Neural progenitor cell (in vitro differentiated cells): ENCODE data around the gene ZNF213. TPM values are rescaled to one million over a fixed set of nuclear protein-coding genes. Genes with fewer than 3 reads are reported as not detected.
A peak's percentile ranks its signal among the peaks of the same experiment; 100 is the strongest.

Experiments
- DNase-seq: peaks from one replicate; pipeline ENCODE4 v3.0.0-alpha.2; 2016; ENCODE audit warnings: low spot score
- H2AFZ ChIP-seq: fragments of 200-600 bp; sonication (generic); replicated peaks from 2 replicates; pipeline ENCODE4 v1.6.1; 2016; ENCODE audit warnings: antibody characterized with exemption
- H3F3A ChIP-seq: fragments of 200-600 bp; sonication (generic); 2 replicates; pipeline ENCODE4 v1.6.1; 2016; ENCODE audit warnings: antibody characterized with exemption, low read depth
- H3K27ac ChIP-seq: fragments of 200-600 bp; sonication (generic); 2 replicates; pipeline ENCODE4 v1.5.1; 2016; ENCODE audit warnings: mild to moderate bottlenecking
- H3K27me3 ChIP-seq: fragments of 200-600 bp; sonication (generic); 2 replicates; pipeline ENCODE4 v1.6.1; 2016; ENCODE audit warnings: mild to moderate bottlenecking, moderate library complexity
- H3K36me3 ChIP-seq: fragments of 200-600 bp; sonication (generic); 2 replicates; pipeline ENCODE4 v1.5.1; 2016
- H3K4me1 ChIP-seq: fragments of 200-600 bp; sonication (generic); 2 replicates; pipeline ENCODE4 v1.6.1; 2016; ENCODE audit warnings: mixed run types
- H3K4me2 ChIP-seq: fragments of 200-600 bp; sonication (generic); 2 replicates; pipeline ENCODE4 v1.6.1; 2016
- H3K4me3 ChIP-seq: fragments of 200-600 bp; sonication (generic); 2 replicates; pipeline ENCODE4 v1.5.1; 2016
- H3K79me2 ChIP-seq: fragments of 200-600 bp; sonication (generic); 2 replicates; pipeline ENCODE4 v1.6.1; 2016; ENCODE audit warnings: low read depth
- H3K9ac ChIP-seq: fragments of 200-600 bp; sonication (generic); 2 replicates; pipeline ENCODE4 v1.6.1; 2016
- H3K9me3 ChIP-seq: fragments of 200-600 bp; sonication (generic); 2 replicates; pipeline ENCODE4 v1.5.1; 2016; ENCODE audit warnings: low read depth
- H4K20me1 ChIP-seq: fragments of 200-600 bp; sonication (generic); 2 replicates; pipeline ENCODE4 v1.6.1; 2016; ENCODE audit warnings: low read depth
- H3K27ac Mint-ChIP-seq: 3 replicates; pipeline ENCODE4 v1.8.0; 2021; ENCODE audit warnings: mixed read lengths
- H3K27me3 Mint-ChIP-seq: 2 replicates; pipeline ENCODE4 v1.8.0; 2022; ENCODE audit warnings: low read depth, mild to moderate bottlenecking, inconsistent platforms, moderate library complexity, mixed read lengths; ENCODE audit not compliant: insufficient read depth
- H3K36me3 Mint-ChIP-seq: 3 replicates; pipeline ENCODE4 v1.8.0; 2021; ENCODE audit warnings: mixed read lengths
- H3K4me1 Mint-ChIP-seq: 3 replicates; pipeline ENCODE4 v1.8.0; 2021; ENCODE audit warnings: mixed read lengths
- H3K4me3 Mint-ChIP-seq: 3 replicates; pipeline ENCODE4 v1.8.0; 2021; ENCODE audit warnings: mild to moderate bottlenecking, moderate library complexity, mixed read lengths
- H3K9me3 Mint-ChIP-seq: 3 replicates; pipeline ENCODE4 v1.8.0; 2020; ENCODE audit warnings: mixed read lengths
- EZH2 ChIP-seq: fragments of 200-600 bp; sonication (generic); IDR thresholded peaks from 2 replicates; pipeline ENCODE4 v1.6.1; 2017; ENCODE audit warnings: antibody characterized with exemption, mild to moderate bottlenecking, moderate library complexity
- EZH2phosphoT487 ChIP-seq: fragments of 200-600 bp; sonication (generic); IDR thresholded peaks from 2 replicates; pipeline ENCODE4 v1.6.1; 2017; ENCODE audit warnings: antibody characterized with exemption
- total RNA-seq: library from RNA; depleted of rRNA; stranded (reverse); fragments of >200 nt; gene quantifications from 2 replicates; pipeline ENCODE4 v1.2.3, GENCODE V29; 2015; ENCODE audit warnings: low replicate concordance
- TF ChIP-seq, protein P1 (sequence below): fragments of 200-600 bp; sonication (generic); IDR thresholded peaks from 2 replicates; pipeline ENCODE4 v1.5.1; 2017; ENCODE audit warnings: antibody characterized with exemption, mild to moderate bottlenecking

ZNF213 gene
- total RNA-seq, 1 donor from 2014 or later = 1.3 TPM

DNA sequence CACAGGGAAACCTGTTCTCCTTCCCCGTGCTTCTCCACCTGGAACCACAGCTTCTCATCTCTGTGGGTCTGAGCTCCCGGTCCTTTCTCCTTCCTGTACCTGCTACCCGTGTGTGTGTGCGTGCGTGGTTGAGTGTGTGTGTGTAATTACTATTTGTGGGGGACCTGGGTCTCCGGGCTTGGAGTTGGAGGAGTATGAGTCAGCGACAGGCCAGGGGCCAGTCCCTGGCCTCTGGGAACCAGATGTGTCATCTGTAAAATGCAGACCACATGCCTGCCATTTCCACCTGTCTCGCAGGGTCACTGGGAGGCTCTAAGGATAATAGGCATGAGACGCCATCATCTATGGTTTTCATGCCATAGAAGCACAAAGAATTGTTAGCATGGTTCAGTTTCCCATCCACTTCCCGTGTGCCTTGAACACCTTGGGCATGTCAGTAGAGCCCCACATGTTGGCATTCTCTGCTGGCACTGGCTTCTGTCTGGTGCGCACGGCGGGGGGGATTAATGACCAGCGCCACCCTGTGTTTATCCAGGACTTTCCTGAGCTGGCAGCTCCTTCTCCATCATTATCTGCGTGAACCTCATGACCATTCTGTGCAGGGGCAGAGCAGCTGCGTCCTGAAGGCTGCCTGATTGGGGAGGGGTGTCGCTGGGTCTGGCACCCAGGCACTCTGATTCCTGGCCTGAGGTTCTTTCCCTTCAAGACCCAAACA lies 20.9 kb upstream of the ZNF213 start:
- Histone ChIP-seq H3K27ac (no peak overlapping the region), H3K4me1 (peaks cover 14% of the 10 kb centered on the region), H3F3A (no peaks in the 10 kb centered on the region), H3K27me3 (no peaks in the 10 kb centered on the region), H3K36me3 (no peaks in the 10 kb centered on the region), H3K4me3 (peak overlapping the region; percentile 96), H3K9ac (peak overlapping the region; percentile 89), H3K9me3 (no peaks in the 10 kb centered on the region), H4K20me1 (no peaks in the 10 kb centered on the region), H3K79me2 (peaks cover 23% of the 10 kb centered on the region), H2AFZ (no peak overlapping the region), H3K4me2 (peak overlapping the region; percentile 87)
- no peaks in the 10 kb centered on the region for H3K27me3 Mint-ChIP-seq
- H3K4me1 Mint-ChIP-seq = peaks cover 27% of the 10 kb centered on the region
- DNase-seq = no peak
- no peaks in the 10 kb centered on the region for H3K9me3 Mint-ChIP-seq
- peaks cover 2% of the 10 kb centered on the region for H3K36me3 Mint-ChIP-seq
- TF ChIP-seq EZH2 (no peak), EZH2phosphoT487 (no peak)
- TF ChIP-seq, protein P1, sequence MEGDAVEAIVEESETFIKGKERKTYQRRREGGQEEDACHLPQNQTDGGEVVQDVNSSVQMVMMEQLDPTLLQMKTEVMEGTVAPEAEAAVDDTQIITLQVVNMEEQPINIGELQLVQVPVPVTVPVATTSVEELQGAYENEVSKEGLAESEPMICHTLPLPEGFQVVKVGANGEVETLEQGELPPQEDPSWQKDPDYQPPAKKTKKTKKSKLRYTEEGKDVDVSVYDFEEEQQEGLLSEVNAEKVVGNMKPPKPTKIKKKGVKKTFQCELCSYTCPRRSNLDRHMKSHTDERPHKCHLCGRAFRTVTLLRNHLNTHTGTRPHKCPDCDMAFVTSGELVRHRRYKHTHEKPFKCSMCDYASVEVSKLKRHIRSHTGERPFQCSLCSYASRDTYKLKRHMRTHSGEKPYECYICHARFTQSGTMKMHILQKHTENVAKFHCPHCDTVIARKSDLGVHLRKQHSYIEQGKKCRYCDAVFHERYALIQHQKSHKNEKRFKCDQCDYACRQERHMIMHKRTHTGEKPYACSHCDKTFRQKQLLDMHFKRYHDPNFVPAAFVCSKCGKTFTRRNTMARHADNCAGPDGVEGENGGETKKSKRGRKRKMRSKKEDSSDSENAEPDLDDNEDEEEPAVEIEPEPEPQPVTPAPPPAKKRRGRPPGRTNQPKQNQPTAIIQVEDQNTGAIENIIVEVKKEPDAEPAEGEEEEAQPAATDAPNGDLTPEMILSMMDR = no peak
- peak overlapping the region; percentile 92 for H3K4me3 Mint-ChIP-seq
- no peak overlapping the region for H3K27ac Mint-ChIP-seq

- Mint-ChIP-seq H3K27me3 (no peaks in the 10 kb centered on the region), H3K27ac (no peak overlapping the region), H3K4me1 (peaks cover 25% of the 10 kb centered on the region), H3K9me3 (no peaks in the 10 kb centered on the region), H3K36me3 (peaks cover 4% of the 10 kb centered on the region), H3K4me3 (peak overlapping the region; percentile 71)
- Histone ChIP-seq H3K4me1 (peaks cover 14% of the 10 kb centered on the region), H3K4me3 (no peak overlapping the region), H3K27me3 (no peaks in the 10 kb centered on the region), H3F3A (no peaks in the 10 kb centered on the region), H2AFZ (no peak overlapping the region), H3K36me3 (no peaks in the 10 kb centered on the region), H3K9me3 (no peaks in the 10 kb centered on the region), H3K27ac (no peak overlapping the region), H3K79me2 (peaks cover 23% of the 10 kb centered on the region), H3K9ac (no peak overlapping the region), H4K20me1 (no peaks in the 10 kb centered on the region), H3K4me2 (no peak overlapping the region)
- DNase-seq = no peak
- TF ChIP-seq EZH2 (no peak), EZH2phosphoT487 (no peak)
- TF ChIP-seq, protein P1 = no peak
These were observed 19.8 kb upstream of the ZNF213 start for GRCh38 chr16:3115003-3115402.

GRCh38 chr16:3115561-3115960 lies 19.3 kb upstream of the ZNF213 start:
- DNase-seq = no peak
- H3F3A ChIP-seq = no peaks in the 10 kb centered on the region
- no peaks in the 10 kb centered on the region for H4K20me1 ChIP-seq
- no peaks in the 10 kb centered on the region for H3K36me3 ChIP-seq
- no peak overlapping the region for H3K9ac ChIP-seq
- H3K4me3 ChIP-seq = no peak overlapping the region
- H3K4me3 Mint-ChIP-seq = no peak overlapping the region
- H3K27me3 ChIP-seq = no peaks in the 10 kb centered on the region
- H3K79me2 ChIP-seq = peaks cover 23% of the 10 kb centered on the region
- no peak overlapping the region for H3K27ac Mint-ChIP-seq
- H3K27ac ChIP-seq = no peak overlapping the region
- no peak overlapping the region for H3K4me2 ChIP-seq
- no peak overlapping the region for H2AFZ ChIP-seq
- no peaks in the 10 kb centered on the region for H3K9me3 ChIP-seq
- no peaks in the 10 kb centered on the region for H3K27me3 Mint-ChIP-seq
- peaks cover 4% of the 10 kb centered on the region for H3K36me3 Mint-ChIP-seq
- TF ChIP-seq EZH2phosphoT487 = no peak
- TF ChIP-seq, protein P1 = peak; percentile 13
- no peak for TF ChIP-seq EZH2
- H3K4me1 ChIP-seq = peaks cover 14% of the 10 kb centered on the region
- H3K9me3 Mint-ChIP-seq = no peaks in the 10 kb centered on the region
- peaks cover 25% of the 10 kb centered on the region for H3K4me1 Mint-ChIP-seq
